NOMO-1 (cell line): ENCODE measurements around the gene TRAPPC2L.

Experiments
- DNase-seq, 2 experiments: peaks; one replicate each; lab custom pipeline; 2025; ENCODE audit not compliant: unreplicated experiment in 2 of 2; lab: John Stamatoyannopoulos, UW

TRAPPC2L gene

GRCh38 chr16:88905563-88905962 is 48.6 kb downstream of the TRAPPC2L start:
- DNase-seq: no peak

DNA sequence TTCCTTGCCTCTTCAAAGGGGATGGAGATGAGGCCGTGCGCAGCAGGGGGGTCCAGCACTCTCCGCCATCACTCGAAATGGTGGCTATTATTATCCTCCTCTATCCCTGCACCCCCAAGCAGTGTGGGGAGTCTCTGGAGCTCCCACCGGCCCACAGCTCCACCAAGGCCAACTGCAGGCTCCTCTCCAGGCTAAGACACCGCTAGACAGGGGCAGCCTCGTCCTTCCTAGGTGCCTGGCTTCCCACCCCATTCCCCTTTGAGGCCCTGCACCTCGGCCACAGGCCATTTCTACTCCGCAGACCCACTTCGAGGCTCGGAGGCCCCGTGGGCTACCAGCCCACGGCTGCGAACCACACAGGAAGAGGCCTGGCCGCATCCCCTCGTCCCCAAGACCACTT is 49.1 kb downstream of the TRAPPC2L start:
- DNase-seq: no peak

DNA sequence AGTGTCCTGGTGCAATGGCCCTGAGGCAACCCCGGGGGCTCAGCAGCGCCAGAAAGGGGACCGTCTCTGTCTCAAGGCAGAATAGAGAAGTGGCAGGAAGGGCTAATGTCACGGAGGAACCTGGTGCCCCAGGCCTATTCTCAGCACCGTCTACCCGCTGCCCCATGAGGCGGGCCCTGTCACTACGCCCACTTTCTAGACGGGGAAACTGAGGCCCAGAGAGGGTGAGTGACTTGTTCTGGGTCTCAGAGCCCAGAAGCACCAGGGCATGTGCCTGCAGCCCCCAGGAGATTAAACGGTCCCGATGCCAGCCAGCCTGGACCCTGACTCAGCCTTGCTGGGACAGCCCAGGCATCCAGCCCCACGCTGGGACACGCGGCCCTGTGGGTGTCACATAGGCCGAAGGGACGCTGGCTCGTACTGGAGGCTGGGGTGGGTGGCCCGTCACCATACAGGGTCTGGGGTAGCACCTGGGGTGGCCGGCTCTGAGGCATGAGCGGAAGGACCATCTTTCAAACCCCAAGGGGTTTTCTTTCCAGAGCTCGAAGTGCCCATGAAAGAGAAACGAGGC is 49.7 kb downstream of the TRAPPC2L start:
- DNase-seq: no peak

DNA sequence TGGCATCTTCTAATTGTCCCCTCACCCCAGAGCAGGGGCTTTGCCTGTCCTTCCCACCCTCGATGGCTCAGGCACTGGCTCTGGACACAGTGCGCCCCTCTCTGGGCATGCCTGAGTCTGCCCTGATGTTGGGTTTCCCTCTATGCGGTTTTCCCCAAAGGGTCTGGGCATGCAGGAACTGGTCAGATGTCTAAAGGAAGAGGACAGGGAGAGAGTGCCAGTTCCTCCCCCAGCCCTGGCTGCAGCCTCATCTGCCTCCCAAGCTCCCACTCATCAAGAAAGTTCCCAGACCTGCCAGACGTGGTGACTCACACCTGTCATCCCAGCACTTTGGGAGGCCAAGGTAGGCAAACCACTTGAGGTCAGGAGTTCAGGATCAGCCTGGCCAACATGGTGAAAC is 50.8 kb downstream of the TRAPPC2L start:
- no peak for DNase-seq

GRCh38 chr16:88908307-88908706 is 51.4 kb downstream of the TRAPPC2L start:
- no peak for DNase-seq

- DNase-seq: no peak
These were observed 52.7 kb downstream of the TRAPPC2L start for GRCh38 chr16:88909431-88910210.

- no peak for DNase-seq
These were observed 53.6 kb downstream of the TRAPPC2L start for GRCh38 chr16:88910284-88911135.

- no peak for DNase-seq
These were observed 54.4 kb downstream of the TRAPPC2L start for GRCh38 chr16:88911136-88911945.

- no peak for DNase-seq
These were observed 55.0 kb downstream of the TRAPPC2L start for GRCh38 chr16:88911946-88912310.
